GM21423 (cell line): ENCODE measurements around the gene OSBP2.
A peak's percentile ranks its signal among the peaks of the same experiment; 100 is the strongest.

ENCODE experiments used
- ATAC-seq: cut with Tn5 transposase; IDR thresholded peaks from one replicate; pipeline ENCODE4 v1.9.1; 2021; ENCODE audit warnings: mild to moderate bottlenecking, moderate library complexity; ENCODE audit not compliant: unreplicated experiment

The OSBP2 gene, protein sequence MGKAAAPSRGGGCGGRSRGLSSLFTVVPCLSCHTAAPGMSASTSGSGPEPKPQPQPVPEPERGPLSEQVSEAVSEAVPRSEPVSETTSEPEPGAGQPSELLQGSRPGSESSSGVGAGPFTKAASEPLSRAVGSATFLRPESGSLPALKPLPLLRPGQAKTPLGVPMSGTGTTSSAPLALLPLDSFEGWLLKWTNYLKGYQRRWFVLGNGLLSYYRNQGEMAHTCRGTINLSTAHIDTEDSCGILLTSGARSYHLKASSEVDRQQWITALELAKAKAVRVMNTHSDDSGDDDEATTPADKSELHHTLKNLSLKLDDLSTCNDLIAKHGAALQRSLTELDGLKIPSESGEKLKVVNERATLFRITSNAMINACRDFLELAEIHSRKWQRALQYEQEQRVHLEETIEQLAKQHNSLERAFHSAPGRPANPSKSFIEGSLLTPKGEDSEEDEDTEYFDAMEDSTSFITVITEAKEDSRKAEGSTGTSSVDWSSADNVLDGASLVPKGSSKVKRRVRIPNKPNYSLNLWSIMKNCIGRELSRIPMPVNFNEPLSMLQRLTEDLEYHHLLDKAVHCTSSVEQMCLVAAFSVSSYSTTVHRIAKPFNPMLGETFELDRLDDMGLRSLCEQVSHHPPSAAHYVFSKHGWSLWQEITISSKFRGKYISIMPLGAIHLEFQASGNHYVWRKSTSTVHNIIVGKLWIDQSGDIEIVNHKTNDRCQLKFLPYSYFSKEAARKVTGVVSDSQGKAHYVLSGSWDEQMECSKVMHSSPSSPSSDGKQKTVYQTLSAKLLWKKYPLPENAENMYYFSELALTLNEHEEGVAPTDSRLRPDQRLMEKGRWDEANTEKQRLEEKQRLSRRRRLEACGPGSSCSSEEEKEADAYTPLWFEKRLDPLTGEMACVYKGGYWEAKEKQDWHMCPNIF

DNA sequence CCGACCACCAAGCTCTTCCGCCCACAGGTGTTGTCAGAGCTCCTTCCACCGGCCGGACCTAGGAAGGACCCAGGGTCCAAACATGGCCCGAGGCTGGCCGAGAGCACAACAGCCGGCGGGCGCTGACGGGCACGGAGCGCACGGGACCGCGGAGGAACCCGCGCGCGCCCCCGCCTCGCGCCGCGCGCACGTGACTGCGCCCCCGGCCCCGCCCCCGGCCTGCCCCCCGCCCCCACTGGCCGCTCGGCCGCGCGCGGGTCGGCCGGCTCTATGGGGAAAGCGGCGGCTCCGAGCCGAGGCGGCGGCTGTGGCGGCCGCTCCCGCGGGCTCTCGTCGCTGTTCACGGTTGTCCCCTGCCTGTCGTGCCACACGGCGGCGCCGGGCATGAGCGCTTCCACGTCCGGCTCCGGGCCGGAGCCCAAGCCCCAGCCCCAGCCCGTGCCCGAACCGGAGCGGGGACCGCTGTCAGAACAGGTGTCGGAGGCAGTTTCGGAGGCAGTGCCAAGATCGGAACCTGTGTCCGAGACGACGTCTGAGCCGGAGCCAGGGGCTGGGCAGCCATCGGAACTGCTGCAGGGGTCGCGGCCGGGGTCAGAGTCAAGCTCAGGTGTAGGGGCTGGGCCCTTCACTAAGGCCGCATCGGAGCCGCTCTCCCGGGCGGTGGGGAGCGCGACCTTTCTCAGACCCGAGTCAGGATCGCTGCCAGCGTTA is at the start of gene OSBP2:
TSS of gene OSBP2 (plus strand) at position 235 of the 711 bp plus-strand sequence. CDS start at position 271, 36 bp downstream.
- ATAC-seq = no peak

DNA sequence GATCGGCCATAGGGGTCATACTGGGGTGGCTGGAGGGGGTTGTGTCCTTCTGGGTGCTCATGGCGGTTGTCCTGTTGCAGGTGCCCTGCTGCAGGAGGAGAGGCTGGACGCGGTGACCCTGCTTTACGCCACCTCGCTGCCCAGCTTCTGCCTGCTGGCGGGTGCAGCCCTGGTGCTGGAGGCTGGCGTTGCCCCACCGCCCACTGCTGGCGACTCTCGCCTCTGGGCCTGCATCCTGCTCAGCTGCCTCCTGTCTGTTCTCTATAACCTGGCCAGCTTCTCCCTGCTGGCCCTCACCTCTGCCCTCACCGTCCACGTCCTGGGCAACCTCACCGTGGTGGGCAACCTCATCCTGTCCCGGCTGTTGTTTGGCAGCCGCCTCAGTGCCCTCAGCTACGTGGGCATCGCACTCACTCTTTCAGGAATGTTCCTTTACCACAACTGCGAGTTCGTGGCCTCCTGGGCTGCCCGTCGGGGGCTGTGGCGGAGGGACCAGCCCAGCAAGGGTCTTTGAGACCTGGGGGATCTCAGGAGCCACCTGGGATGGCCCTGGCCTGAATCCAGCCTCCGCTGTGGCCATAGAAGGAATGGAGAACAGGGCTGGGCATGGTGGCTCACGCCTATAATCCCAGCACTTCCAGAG is 48.0 kb upstream of the OSBP2 start:
- ATAC-seq = no peak

DNA sequence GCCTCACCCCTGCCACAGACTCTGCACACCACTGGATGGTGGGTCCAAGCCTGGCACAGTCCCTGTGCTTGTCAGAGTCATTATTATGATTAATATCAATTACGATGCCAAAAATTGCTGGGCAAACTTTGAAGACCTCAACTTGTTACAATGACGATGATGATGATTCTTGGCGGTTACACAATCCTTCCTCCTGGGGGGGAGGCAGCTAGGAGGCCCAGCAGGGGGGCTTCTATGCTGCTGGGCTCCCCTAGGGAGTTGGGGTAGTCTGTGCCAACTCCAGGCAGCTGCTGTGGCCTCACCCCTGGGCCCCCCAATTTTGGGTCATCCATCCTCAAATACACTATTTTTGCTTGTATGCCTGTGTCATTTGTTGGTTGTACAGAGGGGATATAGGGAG is 47.1 kb upstream of the OSBP2 start:
- ATAC-seq = no peak

DNA sequence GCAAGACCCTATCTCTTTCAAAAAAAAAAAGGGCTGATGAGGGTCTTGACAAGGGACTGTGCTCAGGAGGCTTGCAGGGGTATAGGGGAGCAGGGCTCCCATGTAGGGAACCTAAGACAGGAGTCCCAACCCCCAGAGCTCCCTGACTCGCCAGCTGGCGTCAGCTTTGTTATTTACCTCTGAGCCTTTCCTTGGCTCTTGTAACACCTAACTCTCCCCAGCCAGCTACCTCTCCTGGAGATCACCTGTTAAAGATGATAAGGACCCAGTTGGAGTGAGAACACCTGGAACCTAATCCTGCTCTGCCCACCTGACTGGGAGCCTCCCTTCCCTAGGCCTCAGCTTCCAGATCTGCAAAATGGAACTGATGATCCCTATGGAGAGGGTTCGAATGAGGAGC is 45.8 kb upstream of the OSBP2 start:
- ATAC-seq = no peak

DNA sequence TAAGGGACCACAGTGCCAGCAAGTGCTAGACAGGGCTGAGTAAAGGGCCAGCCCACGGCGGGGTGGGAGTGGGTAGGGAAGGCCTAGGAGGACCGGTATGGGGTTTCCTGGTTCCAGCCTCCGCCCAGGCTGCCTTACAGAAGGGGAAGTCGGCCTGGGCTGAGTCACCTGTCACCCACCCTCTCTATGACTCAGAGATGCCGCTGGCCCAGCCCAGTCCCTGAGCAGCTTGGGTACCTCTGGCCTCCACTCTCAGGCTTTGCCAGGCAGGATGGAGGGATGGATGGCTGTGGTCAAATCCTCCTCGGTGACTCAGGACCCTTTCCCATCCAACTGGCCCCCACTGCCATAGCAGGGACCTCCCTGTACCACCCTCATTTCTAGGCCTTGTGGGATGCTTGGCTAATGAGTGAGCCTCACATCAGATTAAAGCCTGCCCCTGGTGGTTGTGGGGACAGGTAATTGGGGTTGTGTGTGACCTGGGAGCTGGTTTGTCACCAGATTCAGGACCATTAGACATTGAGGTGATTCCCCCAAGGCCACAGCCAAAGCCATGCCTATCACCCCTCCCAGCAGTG is 45.2 kb upstream of the OSBP2 start:
- ATAC-seq = peak; percentile 78

DNA sequence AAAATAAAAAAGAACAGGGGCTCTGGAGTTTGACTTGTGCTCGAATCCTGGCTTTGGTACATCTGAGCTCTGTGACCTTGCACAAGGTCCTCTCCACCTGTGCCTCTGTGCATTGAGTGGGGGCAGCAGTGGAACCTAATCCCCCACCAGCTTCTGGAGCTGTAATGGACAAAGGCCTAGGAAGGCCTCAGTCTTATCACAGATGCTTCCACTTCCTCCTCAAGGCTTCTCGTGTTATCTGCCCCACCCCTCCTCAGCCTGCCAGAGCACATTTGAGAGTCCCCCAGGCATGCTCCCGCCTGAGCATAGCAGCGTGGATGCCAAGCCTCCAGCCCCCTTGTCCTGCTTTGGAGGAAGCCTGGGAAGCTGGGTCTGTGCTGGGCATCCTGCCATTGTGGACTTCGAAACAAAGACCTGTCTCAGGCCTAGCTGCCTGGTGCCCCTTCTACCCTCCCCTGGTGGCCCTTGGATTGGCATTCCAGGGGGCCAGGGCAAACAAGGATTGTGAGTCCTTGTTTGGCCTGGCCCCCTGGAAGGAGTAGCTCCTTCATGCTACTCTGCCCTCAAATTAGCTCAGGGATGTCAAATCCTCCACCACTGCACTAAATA is 44.1 kb upstream of the OSBP2 start:
- no peak for ATAC-seq

DNA sequence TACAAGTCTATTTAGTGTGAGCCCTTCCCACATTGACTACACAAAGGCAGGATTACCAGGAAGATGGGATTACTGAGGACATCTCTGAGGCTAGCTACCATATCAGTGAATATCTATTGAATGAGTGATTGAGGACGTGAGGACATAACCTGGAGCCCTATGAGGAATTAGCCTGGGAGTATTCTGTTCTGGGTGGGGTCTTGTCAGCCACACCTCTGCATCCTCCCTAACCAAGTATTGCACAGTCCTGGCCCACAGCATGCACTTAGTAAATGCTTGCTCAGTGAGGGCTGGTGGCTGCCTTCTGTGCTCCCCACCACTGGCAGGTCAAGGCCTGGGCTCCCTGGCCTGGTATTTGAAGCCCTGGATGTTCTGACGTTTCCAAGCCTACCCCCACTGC is 41.8 kb upstream of the OSBP2 start:
- ATAC-seq = no peak

DNA sequence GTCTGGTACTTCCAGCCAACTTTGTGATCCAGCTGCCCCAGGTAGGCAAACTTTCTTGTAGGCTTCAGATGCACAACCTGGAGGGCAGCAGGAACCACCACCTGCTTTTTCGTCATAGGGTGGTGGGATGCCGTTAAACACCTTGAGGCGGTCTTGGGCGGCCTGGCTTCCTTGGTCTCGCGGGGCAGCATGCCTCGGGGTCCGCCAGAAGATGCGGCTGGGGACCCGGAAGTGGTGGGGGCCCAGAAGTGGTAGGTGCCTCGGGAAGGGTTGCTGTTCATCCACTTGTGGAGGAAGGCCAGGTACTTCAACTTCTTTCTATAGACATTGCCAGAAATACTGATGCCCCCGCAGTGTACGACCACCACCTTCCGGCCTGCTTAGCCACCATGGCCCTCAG is 40.3 kb upstream of the OSBP2 start:
- no peak for ATAC-seq

DNA sequence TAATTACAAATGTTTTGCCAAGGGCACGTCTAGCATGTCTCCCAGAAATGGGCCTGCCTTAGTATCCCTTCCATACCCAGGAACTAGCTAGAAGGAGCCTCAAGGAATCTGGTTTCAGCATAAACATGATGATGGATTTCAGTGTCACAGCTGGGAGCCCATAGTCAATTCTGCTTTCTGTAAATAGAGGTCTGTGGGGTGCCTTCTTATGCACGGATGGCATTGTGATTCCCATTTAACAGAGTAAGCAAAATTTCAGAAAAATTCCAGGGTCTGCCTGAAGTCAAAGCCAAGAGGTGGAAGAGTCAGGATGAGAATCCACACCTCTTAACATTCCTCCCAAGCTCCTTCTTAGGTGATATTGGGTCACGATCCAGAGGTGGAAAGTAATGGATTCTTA is 39.1 kb upstream of the OSBP2 start:
- ATAC-seq = no peak

DNA sequence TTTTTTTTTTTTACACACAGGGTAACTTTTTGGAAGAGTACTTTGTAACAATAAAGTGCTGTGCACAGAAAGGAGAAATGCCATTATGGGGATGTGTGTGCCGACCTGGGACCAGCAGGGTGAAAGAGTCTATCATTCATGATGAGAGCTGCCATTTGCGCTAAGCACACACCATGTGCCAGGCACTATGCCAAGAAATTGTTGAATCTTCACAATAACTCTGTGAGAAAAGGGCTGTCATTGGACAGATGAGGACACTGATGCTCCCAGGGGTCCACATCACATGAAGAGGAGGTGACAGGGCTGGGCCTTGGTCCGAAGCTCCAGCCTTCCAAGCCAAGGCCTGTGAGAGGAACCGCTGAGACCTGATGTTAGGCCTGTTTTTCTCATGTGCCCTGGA is 32.6 kb upstream of the OSBP2 start:
- ATAC-seq = no peak

DNA sequence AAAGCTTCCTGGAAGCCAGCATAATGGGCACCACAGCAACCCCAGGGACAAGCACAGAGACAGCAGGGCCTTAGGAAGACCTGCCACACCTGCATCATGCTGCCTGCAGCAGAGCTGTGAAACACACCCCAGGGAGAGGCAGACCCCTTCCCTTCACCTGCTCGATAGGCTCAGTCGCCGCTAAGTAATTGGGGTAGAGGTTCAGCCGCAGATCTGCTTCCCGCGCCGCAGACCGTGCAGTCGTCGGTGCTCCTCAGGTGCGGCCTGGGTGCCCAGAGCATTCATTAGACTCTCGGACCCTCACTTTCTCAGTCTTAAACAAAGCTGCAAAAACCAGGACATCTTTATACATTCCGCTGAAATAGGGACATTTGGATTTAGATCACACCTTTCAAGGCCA is 29.9 kb upstream of the OSBP2 start:
- ATAC-seq = no peak

DNA sequence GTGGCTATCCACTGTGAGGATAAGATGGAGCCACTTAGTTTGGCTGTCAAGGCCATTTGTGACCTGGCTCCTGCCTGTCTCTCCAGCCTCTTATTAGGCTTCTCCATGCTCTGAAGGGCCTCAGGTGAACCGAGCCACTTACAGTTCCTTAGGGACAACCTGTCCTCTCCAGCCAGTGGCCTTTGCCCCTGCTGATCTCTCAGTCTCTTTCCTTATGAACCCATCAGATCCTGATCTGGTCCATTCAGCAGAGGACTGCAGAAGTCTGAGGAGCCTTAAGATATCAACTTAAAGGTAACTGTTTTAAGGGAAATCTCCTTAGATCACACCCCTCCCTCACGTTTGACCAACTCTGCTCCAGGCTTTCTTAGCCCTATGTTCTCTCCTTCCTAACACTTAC is 29.4 kb upstream of the OSBP2 start:
- no peak for ATAC-seq

DNA sequence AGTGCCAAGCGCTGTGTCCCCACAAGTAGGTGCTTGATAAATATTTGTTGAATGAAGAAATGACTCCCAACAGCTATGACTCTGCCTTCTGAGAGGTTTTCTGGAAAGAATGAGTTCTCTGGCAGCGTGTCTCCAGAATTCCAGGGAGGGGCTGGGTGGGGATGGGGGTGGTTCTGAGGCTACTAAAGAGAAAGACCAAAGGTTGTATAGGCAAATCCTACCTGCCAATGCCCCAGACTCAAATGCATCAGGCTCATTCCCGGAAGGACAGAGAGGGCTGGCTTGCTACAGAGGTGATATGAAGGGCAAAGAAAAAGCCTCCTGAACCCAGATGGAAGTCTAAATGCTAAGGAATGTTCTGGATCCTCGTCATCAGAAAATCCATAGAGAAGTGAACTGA is 28.9 kb upstream of the OSBP2 start:
- ATAC-seq = no peak

DNA sequence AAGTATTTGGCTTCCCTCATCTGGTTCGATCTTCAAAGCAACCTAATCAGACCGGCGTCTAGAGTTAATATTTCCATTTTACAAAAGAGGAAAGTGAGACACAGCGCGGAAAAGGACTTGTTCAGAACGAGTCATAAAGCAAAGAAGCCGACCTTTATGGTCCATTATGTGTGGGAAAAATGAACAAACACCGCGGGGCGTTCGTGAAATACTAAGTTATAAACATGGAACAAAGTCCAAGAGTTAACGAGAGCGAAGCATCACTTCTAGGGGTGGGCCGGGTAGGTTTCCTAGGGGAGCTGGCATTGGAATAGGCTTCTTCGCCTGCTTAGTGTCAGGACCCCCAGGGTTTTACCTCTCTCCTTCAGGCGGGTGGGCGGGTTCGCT is 27.6 kb upstream of the OSBP2 start:
- no peak for ATAC-seq

DNA sequence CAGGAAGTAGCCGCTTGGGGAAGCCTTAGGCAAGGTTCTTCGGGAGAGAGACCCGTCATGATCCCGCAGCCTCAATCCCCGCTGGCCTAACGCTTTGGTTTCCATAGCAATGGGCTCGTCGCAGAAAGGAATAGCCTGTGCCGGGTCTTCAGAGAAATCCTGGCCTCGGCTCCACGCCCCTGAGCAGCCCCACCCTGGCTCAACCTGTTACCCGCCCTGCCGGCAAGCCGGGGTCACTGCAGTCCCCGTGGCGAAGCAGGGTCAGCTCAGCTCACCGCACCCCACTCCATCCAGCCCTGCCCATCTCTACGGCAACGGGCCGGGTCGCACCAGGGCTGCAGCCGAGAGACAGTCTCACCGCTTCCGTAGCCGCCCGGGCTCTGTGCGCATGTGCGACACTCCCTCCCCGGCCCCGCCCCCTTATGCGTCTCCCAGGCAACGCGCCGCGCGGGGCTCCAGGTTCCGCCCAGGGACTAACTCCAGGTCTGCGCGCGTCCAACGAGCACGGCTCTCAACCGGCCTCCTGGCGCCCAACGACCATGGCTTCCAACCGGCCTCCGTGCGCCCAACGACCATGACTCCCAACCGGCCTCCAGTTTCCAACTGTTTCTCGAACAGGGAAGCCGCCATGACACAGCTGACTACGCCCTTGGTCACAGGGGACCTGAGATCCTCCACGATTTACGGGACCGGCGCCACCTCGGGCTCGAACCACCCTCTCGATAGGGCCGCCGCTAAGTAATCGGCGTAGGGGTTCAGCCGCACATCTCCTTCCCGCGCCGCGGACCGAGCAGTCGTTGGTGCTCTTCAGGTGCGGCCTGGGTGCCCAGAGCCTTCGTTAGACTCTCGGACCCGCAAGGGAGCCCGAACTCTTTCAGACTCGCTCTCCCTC is 26.9 kb upstream of the OSBP2 start, which contains the start of gene DUSP18:
TSS of gene DUSP18 (minus strand) at position 382 of the 892 bp plus-strand sequence. CDS start 3,872 bp downstream, outside the sequence.
- ATAC-seq = peak; percentile 85

DNA sequence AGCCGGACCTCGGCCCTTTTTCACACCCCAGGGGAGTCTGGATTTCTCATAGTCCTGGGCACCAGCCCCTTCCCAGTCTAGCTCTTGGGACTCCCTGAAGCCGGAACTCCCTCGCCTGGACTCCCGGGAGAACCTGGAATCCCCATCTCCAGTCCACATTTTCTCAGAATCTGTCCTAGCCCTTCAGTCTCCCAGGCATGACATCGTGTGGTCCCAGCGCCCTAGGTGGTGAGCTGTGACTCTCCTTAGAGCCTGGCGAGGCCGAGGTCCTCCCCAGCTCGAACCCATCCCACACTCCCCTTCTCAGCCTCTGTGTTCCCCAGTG is 26.3 kb upstream of the OSBP2 start:
- no peak for ATAC-seq

DNA sequence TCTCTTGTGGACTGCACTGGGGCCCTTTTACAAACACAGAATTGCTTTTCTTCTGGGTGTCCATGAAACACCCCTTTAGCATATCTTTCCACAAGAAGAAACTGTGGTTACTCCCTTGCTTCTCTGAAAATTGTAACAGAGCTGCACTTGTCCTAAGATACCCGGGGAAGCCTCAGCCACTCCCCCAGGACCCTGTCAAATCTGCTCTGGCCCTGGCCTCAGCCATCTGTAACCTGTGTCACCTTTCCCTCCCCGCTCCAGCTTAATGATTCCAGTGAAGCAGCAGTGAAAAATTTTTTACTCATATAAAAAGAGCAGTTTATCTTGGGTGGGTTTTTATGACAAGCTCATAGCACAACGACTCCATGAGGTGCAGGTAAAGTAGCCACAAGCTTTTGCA is 23.6 kb upstream of the OSBP2 start:
- ATAC-seq = no peak

DNA sequence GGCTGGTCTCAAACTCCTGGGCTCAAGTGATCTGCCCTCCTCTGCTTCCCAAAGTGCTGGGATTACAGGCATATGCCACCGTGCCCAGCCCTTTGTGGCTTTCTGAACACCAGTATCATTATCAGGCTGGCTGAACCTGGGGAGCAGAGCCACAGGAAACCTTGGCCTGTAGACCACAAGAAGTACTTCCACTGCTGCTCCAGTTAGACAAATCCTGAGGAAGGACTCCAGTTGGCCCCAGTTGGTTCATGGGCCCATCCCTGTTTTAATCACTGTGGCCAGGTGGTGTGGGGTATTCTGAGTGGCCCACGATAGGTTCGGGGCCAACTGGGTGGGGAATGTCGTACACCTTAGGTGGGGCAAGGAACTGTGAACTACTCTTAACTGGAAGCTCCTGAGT is 21.5 kb upstream of the OSBP2 start:
- ATAC-seq = no peak

DNA sequence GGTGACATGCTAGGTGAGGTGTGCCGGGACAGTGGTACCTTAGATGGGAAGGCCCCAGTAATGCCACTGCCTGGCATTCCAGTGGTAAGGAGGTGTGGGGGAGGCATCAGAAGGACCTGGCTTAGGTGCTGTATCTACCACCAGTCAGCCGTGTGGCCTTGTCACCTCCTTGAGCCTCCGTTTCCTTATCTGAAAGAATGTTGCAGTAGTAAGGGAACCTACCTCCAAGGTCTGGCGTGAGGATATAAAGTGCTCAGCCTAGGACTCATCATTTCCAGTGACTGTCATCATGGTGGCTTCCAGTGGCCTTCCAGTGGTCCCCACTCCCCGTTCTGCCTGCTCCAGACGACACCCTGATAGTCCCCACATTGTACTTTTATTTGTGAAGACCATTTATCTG is 20.2 kb upstream of the OSBP2 start:
- ATAC-seq = no peak
